Type B pancreatic cell (in vitro differentiated cells): ENCODE measurements around the gene FAAP100. TPM values are rescaled to one million over a fixed set of nuclear protein-coding genes. Genes with fewer than 3 reads are reported as not detected.
A peak's percentile ranks its signal among the peaks of the same experiment; 100 is the strongest.

Source experiments
- DNase-seq: peaks from one replicate; pipeline ENCODE4 v3.0.0; 2021; ENCODE audit warnings: mixed read lengths; ENCODE audit not compliant: unreplicated experiment; ENCODE audit errors: extremely low spot score
- H3K27ac Mint-ChIP-seq: 2 replicates; pipeline ENCODE4 v1.8.0; 2021; ENCODE audit warnings: mild to moderate bottlenecking, mixed read lengths
- H3K27me3 Mint-ChIP-seq: 2 replicates; pipeline ENCODE4 v1.8.0; 2021; ENCODE audit warnings: mixed read lengths
- H3K36me3 Mint-ChIP-seq: 2 replicates; pipeline ENCODE4 v1.8.0; 2021; ENCODE audit warnings: mixed read lengths
- H3K4me1 Mint-ChIP-seq: one replicate; pipeline ENCODE4 v1.8.0; 2021; ENCODE audit warnings: mixed read lengths; ENCODE audit not compliant: unreplicated experiment
- H3K4me3 Mint-ChIP-seq: 2 replicates; pipeline ENCODE4 v1.8.0; 2021; ENCODE audit warnings: mild to moderate bottlenecking, mixed read lengths
- H3K9me3 Mint-ChIP-seq: 2 replicates; pipeline ENCODE4 v1.8.0; 2021; ENCODE audit warnings: mixed read lengths
- total RNA-seq: library from RNA; stranded (reverse); gene quantifications from 2 replicates; pipeline ENCODE4 v1.2.1, GENCODE V29; 2021; ENCODE audit warnings: low replicate concordance
- TF ChIP-seq, protein P1 (sequence below): fragments of 200-600 bp; sonication (generic); conservative IDR thresholded peaks from 2 replicates; pipeline ENCODE4 v1.5.0; 2021; ENCODE audit warnings: antibody characterized with exemption, mild to moderate bottlenecking

The FAAP100 gene
- total RNA-seq, 1 donor from 2014 or later, result 44.7 TPM

DNA sequence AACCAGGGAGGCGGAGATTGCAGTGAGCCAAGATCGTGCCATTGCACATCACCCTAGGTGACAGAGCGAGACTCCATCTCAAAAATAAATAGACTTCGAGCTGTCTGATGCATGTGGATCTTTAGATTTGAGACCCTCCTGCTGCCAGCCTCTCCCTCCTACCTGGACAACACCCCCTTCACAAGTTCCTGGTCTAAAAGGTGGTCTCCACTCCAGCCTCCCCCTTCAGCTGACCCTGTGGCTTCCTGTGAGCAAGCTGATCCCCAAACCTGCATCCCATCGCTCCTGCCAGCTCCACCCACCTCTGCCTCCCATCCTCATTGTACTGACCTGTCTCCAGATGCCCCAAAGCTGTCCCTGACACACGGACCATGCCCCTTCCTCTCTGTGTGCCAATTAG is 27.1 kb upstream of the FAAP100 start:
- no peaks in the 10 kb centered on the region for H3K9me3 Mint-ChIP-seq
- no peak for DNase-seq
- no peak overlapping the region for H3K4me3 Mint-ChIP-seq
- H3K36me3 Mint-ChIP-seq, result peaks cover 36% of the 10 kb centered on the region
- H3K27me3 Mint-ChIP-seq, result no peaks in the 10 kb centered on the region
- TF ChIP-seq, protein P1, sequence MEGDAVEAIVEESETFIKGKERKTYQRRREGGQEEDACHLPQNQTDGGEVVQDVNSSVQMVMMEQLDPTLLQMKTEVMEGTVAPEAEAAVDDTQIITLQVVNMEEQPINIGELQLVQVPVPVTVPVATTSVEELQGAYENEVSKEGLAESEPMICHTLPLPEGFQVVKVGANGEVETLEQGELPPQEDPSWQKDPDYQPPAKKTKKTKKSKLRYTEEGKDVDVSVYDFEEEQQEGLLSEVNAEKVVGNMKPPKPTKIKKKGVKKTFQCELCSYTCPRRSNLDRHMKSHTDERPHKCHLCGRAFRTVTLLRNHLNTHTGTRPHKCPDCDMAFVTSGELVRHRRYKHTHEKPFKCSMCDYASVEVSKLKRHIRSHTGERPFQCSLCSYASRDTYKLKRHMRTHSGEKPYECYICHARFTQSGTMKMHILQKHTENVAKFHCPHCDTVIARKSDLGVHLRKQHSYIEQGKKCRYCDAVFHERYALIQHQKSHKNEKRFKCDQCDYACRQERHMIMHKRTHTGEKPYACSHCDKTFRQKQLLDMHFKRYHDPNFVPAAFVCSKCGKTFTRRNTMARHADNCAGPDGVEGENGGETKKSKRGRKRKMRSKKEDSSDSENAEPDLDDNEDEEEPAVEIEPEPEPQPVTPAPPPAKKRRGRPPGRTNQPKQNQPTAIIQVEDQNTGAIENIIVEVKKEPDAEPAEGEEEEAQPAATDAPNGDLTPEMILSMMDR, result no peak
- no peak overlapping the region for H3K27ac Mint-ChIP-seq
- peaks cover 26% of the 10 kb centered on the region for H3K4me1 Mint-ChIP-seq

DNA sequence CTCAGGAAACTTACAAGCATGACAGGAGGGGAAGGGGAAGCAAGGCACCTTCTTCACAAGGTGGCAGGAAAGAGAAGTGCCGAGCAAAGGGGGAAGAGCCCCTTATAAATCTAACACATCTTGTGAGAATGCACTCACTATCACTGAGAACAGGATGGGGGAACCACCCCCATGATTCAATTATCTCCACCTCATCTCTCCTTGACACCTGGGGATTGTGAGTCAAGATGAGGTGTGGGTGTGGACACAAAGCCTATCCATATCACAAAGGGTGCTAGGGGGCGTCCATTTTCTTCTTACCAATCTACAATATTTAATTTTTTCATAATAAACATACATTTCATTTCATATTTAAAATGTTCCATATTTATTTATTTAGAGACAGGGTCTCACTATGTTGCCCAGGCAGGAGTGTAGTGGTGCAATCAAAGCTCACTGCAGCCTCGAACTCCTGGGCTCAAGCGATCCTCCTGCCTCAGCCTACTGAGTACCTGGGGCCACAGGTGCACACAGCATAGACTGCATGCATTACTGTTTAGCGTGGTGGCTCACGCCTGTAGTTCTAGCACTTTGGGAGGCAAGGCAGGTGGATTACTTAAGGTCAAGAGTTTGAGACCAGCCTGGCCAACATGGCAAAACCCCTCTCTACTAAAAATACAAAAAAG is 26.5 kb upstream of the FAAP100 start:
- Mint-ChIP-seq H3K4me1 (peaks cover 31% of the 10 kb centered on the region), H3K27me3 (no peaks in the 10 kb centered on the region)
- TF ChIP-seq, protein P1, result no peak

DNA sequence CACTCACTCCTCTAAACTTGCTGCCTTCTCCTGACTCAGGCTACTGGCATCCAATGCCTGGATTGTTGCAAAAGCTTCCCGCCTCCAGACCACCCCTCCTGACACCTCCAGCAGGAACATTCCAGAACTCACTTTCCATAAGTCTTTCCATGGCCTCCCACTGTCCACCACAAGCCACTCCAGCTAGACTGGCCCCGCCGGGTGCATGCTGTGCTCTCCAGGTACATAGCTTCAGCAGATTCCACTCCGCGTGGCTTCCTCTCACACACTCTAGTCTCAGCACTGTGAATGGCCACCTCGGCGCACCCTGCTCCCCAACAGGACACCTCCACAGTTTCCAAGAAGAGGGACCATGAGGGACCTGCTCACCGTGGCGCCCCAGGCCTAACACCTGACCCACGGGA is 25.9 kb upstream of the FAAP100 start:
- Mint-ChIP-seq H3K4me3 (no peak overlapping the region), H3K9me3 (no peaks in the 10 kb centered on the region), H3K36me3 (peaks cover 30% of the 10 kb centered on the region), H3K4me1 (peaks cover 31% of the 10 kb centered on the region), H3K27ac (no peak overlapping the region), H3K27me3 (no peaks in the 10 kb centered on the region)
- DNase-seq, result no peak
- TF ChIP-seq, protein P1, result no peak

More for the DNA sequence above, 26.5 kb upstream of the FAAP100 start:
- no peak for DNase-seq
- H3K9me3 Mint-ChIP-seq, result no peaks in the 10 kb centered on the region
- peaks cover 35% of the 10 kb centered on the region for H3K36me3 Mint-ChIP-seq
- H3K4me3 Mint-ChIP-seq, result no peak overlapping the region
- no peak overlapping the region for H3K27ac Mint-ChIP-seq

DNA sequence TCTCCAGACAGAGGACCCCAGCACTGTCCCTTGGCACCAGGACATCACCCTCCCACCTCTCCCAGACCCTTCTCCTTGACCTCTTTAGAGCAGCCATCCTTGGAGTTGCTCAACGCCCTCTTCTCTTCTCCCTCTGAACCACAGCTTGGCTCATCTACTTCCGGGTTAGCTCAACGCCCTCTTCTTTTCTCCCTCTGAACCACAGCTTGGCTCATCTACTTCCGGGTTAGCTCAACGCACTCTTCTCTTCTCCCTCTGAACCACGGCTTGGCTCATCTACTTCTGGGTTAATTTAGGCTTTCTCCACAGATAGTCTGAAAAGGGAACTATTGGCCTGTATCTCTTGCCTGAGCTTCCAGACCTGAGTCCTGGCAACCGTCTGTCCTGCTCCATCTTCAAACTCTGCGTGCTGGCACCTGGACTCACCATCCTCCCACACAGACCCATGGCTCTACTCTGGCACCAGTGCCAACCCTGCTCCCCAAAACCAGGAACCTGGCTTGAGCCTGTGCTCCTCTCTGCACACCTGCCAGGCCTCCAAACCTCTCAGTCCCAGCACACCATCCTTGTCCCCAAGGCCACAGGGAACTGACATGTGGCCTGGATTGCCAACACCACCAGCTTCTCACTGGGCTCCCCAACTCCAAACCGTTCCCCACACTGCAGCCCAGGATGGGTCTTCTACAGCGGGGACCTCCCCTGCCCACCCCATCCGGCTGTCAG is 25.3 kb upstream of the FAAP100 start:
- H3K4me1 Mint-ChIP-seq, result peaks cover 31% of the 10 kb centered on the region
- TF ChIP-seq, protein P1, result no peak
- H3K27me3 Mint-ChIP-seq, result no peaks in the 10 kb centered on the region
- peaks cover 33% of the 10 kb centered on the region for H3K36me3 Mint-ChIP-seq
- H3K27ac Mint-ChIP-seq, result no peak overlapping the region
- H3K9me3 Mint-ChIP-seq, result no peaks in the 10 kb centered on the region
- no peak for DNase-seq
- H3K4me3 Mint-ChIP-seq, result no peak overlapping the region

DNA sequence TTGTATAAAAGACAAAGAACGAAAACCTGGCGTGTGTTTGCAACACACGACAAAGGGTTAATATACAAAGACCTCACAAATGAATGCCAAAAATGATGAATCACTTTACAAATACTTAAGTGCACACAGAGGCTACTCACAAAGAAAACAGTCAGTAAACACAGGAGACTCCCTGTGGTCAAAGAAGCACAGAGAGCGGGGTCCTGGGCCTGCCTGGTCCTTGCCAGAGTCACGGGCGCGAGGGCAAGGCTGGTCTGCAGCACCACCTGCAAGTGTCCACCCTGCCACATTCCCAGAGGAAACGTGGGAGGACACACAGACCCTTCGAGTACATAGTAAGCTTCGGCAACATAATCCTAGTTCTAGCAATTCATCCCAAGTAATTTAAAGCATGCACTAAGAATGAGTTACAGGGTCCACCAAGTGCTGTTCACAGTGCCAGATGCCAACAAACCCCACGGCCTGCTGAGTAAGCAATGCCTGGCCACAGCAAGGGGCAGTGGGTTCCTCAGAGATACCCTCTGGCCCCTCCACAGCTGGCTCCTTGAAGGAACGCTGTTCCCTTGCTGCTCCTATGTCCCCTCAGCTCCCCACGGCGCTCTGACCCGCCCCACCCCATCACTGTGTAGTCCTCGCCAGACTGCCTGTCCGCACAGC is 24.6 kb upstream of the FAAP100 start:
- DNase-seq, result no peak
- Mint-ChIP-seq H3K36me3 (peaks cover 33% of the 10 kb centered on the region), H3K27ac (peak overlapping the region; percentile 48), H3K27me3 (no peaks in the 10 kb centered on the region), H3K4me1 (peaks cover 31% of the 10 kb centered on the region), H3K9me3 (no peaks in the 10 kb centered on the region), H3K4me3 (no peak overlapping the region)
- TF ChIP-seq, protein P1, result no peak
